Bone marrow (tissue), 2 donors: ENCODE data around the gene LRMDA.
"Not testable (repeated sequence)": the region's sequence is repeated elsewhere in the genome, so short reads cannot be mapped to it uniquely, and the experiment has no call there.

Experiments used
- DNase-seq, 2 donors: peaks; one replicate each; lab custom pipeline; 2025; lab: John Stamatoyannopoulos, UW

LRMDA gene

GRCh38 chr10:75612904-75613684 is 181.7 kb downstream of the LRMDA start:
- no peak for DNase-seq

GRCh38 chr10:75613685-75614504 is 182.5 kb downstream of the LRMDA start:
- no peak for DNase-seq

DNA sequence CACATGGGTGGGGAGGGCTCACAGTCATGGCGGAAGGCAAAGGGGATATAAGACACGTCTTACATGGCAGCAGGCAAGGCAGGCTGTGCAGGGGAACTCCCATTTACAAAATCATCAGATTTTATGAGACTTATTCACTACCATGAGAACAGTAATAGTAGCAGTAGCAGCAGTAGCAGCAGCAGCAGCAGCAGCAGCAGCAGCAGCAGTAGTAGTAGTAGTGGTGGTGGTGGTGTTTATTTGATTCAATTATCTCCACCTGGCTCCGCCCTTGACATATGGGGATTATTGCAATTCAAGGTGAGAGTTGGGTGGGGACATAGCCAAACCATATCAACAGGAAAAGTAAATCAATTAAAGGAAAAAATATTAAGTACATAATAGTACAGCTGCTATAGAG is 184.7 kb downstream of the LRMDA start:
- DNase-seq = no peak

GRCh38 chr10:75616874-75617478 is 185.6 kb downstream of the LRMDA start:
- no peak for DNase-seq

GRCh38 chr10:75617485-75618155 is 186.2 kb downstream of the LRMDA start:
- no peak for DNase-seq

- DNase-seq = no peak
Observed at GRCh38 chr10:75619635-75620034, 188.2 kb downstream of the LRMDA start.

DNA sequence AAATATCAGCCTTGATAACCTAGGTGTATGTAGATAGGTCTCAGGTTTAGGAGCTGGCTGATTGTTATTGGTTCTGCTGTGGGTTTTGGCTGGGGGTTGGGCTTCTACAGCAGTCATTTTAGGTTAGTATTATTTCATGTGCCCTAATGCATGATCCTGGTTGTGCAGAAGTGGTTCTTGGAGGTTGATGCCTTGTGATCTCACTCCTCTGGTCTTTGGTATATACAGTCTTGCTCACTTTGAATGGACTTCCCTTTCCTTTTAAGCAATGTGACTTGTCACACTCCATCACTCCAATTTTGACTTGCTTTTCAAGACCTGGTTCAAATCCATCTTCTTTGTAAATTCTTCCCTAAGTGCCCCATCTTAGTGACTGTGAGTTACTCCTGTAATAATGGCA is 188.9 kb downstream of the LRMDA start:
- DNase-seq = no peak

GRCh38 chr10:75621003-75621402 is 189.6 kb downstream of the LRMDA start:
- DNase-seq = not testable (repeated sequence)

- DNase-seq = no peak
Observed at GRCh38 chr10:75622503-75622902, 191.1 kb downstream of the LRMDA start.

- no peak for DNase-seq
Observed at GRCh38 chr10:75623310-75624093, 192.1 kb downstream of the LRMDA start.

DNA sequence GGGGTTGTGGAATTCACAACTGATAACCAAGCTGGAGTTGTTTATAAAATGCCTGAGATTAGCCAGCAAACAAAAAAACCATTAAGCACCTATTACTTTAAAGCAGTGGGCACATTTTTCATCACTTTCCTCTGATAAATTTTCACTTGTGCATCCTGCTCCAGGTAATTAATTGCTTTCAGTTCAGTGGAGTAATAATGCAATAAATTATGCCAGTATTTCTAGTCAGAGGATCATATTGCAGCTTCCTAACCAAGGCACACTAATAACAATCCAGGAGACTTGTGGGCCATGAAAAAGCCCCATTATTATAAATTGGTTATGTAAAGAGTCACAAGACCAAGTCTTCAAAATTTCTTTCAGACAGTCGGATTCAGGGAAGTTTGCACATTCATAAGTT is 193.2 kb downstream of the LRMDA start:
- DNase-seq = no peak

GRCh38 chr10:75630746-75631145 is 199.3 kb downstream of the LRMDA start:
- DNase-seq = no peak

- no peak for DNase-seq
Observed at GRCh38 chr10:75632805-75633462, 201.5 kb downstream of the LRMDA start.

- DNase-seq = no peak
Observed at GRCh38 chr10:75633568-75633967, 202.1 kb downstream of the LRMDA start.

- DNase-seq = no peak
Observed at GRCh38 chr10:75634947-75635346, 203.5 kb downstream of the LRMDA start.

DNA sequence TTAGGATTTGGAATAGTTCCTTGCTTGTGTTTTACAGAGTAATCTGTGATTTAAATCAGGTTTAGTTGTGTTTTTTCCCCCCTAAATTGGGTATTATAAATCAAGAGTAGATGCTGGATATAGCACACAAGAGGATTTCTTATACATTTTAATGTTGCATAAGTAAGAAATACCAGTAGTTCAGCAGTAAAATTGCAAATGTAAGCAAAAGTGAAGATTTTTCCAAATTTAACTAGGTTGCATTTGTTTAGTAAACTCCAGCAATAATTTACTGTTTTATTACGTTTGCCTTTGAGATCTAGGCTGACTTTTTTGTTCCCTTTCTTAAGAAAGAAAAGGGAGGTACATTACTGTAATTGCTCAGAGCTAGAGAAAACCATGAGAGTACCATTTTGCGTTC is 207.3 kb downstream of the LRMDA start:
- DNase-seq = no peak

DNA sequence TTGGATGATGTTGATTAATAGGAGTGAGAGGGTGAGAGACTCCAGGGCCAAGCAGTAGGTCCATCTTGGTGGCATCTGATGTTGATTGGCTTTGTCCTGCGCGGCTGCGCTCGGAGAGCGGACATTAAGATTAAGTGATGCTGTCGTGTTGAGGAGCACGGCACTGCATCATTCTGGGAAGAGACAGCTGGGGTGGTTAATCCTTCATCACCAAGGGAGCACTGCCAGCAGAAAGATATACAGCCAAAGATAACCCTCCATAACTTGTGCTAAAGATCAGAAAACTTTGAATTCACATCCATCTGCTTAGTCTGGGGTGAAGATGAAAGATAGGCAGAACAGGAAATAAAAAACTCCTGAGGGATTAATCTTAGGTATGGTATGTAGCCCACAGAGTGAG is 208.3 kb downstream of the LRMDA start:
- DNase-seq = no peak

DNA sequence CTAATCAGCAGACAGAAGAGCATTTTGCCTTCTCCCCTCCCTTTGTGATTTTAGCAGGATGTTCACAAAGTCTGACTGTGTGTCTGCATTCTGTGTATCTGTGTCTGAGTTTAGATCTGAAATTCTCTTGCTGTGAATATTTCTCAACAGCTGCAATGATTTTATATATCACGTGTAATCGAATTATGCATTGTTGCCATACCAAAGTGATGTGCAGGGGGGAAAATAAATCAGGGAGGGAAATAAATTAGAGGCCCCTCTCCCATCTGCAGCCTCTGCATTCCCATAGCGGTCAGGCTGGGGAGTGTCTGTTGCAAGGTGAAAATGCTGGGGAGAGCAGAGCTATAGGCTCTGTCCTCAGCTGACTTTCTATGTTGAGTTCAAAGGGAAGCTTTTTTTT is 209.0 kb downstream of the LRMDA start:
- no peak for DNase-seq

- DNase-seq = no peak
Observed at GRCh38 chr10:75640803-75641202, 209.4 kb downstream of the LRMDA start.

- no peak for DNase-seq
Observed at GRCh38 chr10:75643405-75643804, 212.0 kb downstream of the LRMDA start.
